Activated naive CD4-positive, alpha-beta T cell treated with anti-CD3 and anti-CD28 coated beads for 36 hours (primary cell): ENCODE data around the gene KLHDC9. TPM values are rescaled to one million over a fixed set of nuclear protein-coding genes. Genes with fewer than 3 reads are reported as not detected.
A peak's percentile ranks its signal among the peaks of the same experiment; 100 is the strongest.
"Not testable (repeated sequence)": the region's sequence is repeated elsewhere in the genome, so short reads cannot be mapped to it uniquely, and the experiment has no call there.

Source experiments
- CTCF ChIA-PET: fragments of 350-600 bp; sonication (Branson Sonifier 250); formaldehyde crosslinking; loops from one replicate; lab custom pipeline; 2021; ENCODE audit warnings: antibody characterized with exemption; lab: Charles Lee
- DNase-seq: peaks from one replicate; pipeline ENCODE4 v3.0.0-alpha.2; 2020
- H3K27ac Mint-ChIP-seq: one replicate; pipeline ENCODE4 v1.8.0; 2021; ENCODE audit warnings: mild to moderate bottlenecking, mixed read lengths
- H3K27me3 Mint-ChIP-seq: one replicate; pipeline ENCODE4 v1.8.0; 2021; ENCODE audit warnings: low read depth, mixed read lengths
- H3K36me3 Mint-ChIP-seq: one replicate; pipeline ENCODE4 v1.8.0; 2021; ENCODE audit warnings: low read depth, mixed read lengths
- H3K4me1 Mint-ChIP-seq: one replicate; pipeline ENCODE4 v1.8.0; 2021; ENCODE audit warnings: low read depth, mixed read lengths
- H3K4me3 Mint-ChIP-seq: one replicate; pipeline ENCODE4 v1.8.0; 2021; ENCODE audit warnings: mild to moderate bottlenecking, moderate library complexity, mixed read lengths
- H3K9me3 Mint-ChIP-seq: one replicate; pipeline ENCODE4 v1.8.0; 2021; ENCODE audit warnings: mixed read lengths
- intact Hi-C: fragments of 100-400 bp; cut with micrococcal nuclease; formaldehyde crosslinking; loops from one replicate; pipeline ENCODE4 v1.15.1; 2023
- total RNA-seq, 2 experiments: library from RNA; stranded (reverse); gene quantifications; one replicate each; pipeline ENCODE4 v1.2.3, GENCODE V29; 2021

Gene KLHDC9
- under 1 TPM; 0.33 to 0.57 TPM for total RNA-seq

DNA sequence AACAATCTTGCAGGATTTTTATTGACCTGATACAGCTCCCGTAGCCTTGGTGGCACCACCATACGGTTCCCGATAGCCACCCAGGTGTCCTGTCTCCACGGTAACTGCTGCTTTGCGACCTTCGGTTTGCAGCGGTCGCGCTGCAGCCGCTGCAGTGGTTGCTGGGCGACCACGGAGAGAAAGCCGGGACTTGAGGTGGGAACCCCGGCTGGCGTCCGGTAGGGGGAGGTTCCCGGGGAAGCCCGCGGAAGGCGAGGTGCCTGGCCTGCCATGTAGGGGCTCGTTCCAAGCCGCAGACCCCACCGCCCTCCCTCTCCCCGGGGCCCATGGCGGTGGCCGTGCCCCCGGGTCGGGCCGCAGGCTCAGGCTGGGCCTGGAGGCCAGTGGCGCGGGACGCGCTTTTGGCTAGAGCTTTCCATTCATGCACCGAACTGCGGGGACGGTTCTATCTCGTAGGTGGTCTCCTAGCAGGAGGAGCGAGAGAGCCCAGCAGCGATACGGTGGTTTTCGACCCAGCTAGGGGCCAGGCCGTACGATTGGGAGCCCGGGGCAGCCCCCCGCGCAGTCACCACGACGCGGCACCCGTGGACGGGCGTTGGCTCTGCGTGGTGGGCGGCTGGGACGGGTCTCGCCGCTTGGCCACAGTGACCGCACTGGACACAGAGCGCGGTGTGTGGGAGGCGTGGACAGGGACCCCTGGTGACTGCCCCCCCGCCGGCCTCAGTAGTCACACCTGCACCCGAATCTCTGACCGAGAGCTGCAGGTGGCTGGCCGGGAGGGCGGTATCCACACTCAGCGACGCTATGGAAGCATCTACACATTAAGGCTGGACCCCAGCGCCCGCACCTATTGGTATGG, at the start of gene KLHDC9:
Gene KLHDC9 (plus strand): TSS at position 152 of the 859 bp plus-strand sequence. CDS start 175 bp downstream, at position 327.
- intact Hi-C loops = loop anchor here (1.0 to 5.0 kb wide), 4 partner anchors 36 to 371 kb away; partner anchors contain the start of gene TSTD1
- CTCF ChIA-PET = interaction anchor here (0.6 to 10.0 kb wide), 24 partner anchors 10 to 375 kb away, joined by 3 to 221 read pairs (median 6); partner anchors contain the start of genes ARHGAP30, F11R, NECTIN4 and TOMM40L
- peak within 1 kb of the TSS; percentile 54 for H3K27ac Mint-ChIP-seq
- peaks cover 18% of the 10 kb centered on the region for H3K36me3 Mint-ChIP-seq
- H3K9me3 Mint-ChIP-seq = no peaks in the 10 kb centered on the region
- H3K4me1 Mint-ChIP-seq = peaks cover 39% of the 10 kb centered on the region
- no peaks in the 10 kb centered on the region for H3K27me3 Mint-ChIP-seq
- peak; percentile 78 for DNase-seq
- H3K4me3 Mint-ChIP-seq = peak within 1 kb of the TSS; percentile 70

DNA sequence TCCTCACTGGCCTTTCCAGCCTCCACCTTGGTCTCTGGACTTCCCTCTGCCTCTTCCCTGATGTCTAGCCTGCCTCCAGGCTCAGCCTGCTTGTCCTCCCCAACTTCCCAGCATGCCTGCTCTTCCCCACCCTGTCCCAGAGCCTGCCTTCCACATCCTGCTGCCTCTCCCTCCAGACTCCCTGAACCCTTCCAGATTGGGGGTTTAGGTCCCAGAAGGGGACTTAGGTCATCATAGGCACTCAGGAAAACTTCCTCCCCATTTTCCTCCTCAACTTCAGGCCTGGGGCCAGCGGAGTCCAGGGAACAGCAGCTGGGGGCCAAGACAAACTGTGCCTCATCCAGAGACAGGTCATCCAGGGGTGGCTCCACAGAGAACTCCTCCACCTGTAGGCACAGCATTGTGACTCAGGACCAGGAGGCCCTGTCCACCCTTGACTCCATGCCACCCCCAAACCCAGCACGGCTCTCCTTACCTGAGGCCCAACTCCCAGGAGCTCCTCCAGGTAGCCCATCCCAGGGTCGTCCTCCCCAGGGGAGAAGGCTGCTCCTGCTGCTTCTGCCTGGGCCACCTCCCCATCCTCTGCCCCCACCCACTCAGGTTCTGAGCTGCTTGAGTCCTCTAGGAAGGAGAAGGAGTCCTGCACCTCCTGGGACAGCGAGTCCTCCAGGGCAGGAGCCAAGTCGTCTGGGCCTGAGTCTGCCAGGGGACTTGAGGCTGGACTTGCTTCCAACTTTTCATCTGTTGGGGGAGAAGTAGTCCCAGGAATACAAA, 49.0 kb upstream of the KLHDC9 start:
- H3K9me3 Mint-ChIP-seq = no peaks in the 10 kb centered on the region
- H3K36me3 Mint-ChIP-seq = peaks cover 43% of the 10 kb centered on the region
- H3K27ac Mint-ChIP-seq = peak overlapping the region; percentile 19
- peaks cover 16% of the 10 kb centered on the region for H3K4me1 Mint-ChIP-seq
- CTCF ChIA-PET = no interaction called here
- intact Hi-C loops = no loop called here
- H3K27me3 Mint-ChIP-seq = no peaks in the 10 kb centered on the region
- H3K4me3 Mint-ChIP-seq = no peak overlapping the region
- no peak for DNase-seq

DNA sequence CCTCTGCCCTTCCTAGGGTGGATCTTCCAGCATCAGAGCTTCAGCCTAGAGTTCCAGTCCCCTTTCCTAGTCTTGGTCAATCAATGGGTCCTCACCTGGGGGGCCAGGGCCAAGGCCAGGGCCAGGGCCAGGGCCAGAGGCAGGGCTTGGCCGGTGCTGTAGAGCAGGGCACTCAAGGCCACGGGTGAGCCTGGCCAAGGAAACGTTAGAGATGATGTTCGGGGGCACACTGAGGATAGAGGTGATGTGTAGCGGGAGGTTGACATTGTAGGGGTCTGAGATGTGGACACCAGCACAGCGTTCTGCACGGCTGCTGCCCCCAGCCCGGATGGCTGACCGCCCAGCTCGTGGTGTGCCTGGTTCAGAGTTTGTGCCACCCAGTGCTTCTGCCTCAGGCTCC, 46.9 kb upstream of the KLHDC9 start:
- Mint-ChIP-seq H3K27me3 (no peaks in the 10 kb centered on the region), H3K4me3 (no peak overlapping the region), H3K4me1 (peaks cover 11% of the 10 kb centered on the region), H3K36me3 (peaks cover 48% of the 10 kb centered on the region), H3K9me3 (no peaks in the 10 kb centered on the region), H3K27ac (no peak overlapping the region)
- CTCF ChIA-PET = interaction anchor here (1.2 kb wide), 1 partner anchor 8 kb away, joined by 3 read pairs; no protein-coding TSS in a partner anchor
- no peak for DNase-seq
- intact Hi-C loops = no loop called here

DNA sequence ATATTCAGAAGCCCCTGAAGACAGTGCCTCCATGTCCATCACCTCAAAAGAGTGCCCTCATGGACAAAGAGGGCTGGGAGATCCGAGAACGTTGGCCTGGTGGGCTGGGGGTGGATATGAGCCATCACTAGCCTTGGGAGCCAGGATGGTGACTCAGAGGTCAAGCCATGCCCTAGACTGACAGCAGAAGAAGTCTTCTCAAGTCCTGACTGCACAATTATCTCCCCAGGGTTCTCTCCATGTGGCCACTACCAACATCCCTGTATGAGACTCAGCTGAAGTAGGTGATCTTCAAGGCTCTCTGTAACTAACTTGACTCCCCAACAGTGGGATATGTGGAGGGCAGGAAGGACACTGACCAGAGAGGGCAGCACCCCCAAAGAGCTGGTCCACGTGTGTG, 45.3 kb upstream of the KLHDC9 start:
- DNase-seq = no peak
- CTCF ChIA-PET = no interaction called here
- Mint-ChIP-seq H3K27me3 (no peaks in the 10 kb centered on the region), H3K36me3 (peaks cover 56% of the 10 kb centered on the region), H3K9me3 (no peaks in the 10 kb centered on the region), H3K4me3 (no peak overlapping the region), H3K4me1 (peaks cover 11% of the 10 kb centered on the region), H3K27ac (no peak overlapping the region)
- intact Hi-C loops = no loop called here

DNA sequence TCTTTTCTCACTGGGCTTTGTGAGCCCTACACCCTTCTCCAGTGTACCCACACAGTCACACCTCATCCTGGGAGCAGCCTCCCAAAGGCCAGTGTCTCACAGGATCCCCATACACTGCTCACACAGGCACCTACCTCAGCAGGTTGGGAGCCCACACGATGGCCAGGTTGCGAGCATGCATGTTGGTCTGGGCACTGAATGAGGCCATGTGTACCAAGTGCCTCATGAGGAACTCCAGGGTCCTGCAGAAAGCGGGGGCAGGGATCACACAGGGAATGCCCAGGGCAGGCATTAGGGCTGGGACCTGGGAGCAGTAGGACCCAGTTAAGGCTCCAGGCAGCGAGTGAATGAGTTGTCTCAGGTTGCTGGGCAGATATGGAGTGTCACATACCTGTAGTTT, 43.9 kb upstream of the KLHDC9 start:
- Mint-ChIP-seq H3K4me1 (peaks cover 9% of the 10 kb centered on the region), H3K36me3 (peaks cover 48% of the 10 kb centered on the region), H3K27ac (no peak overlapping the region), H3K9me3 (no peaks in the 10 kb centered on the region), H3K27me3 (no peaks in the 10 kb centered on the region), H3K4me3 (no peak overlapping the region)
- intact Hi-C loops = no loop called here
- no peak for DNase-seq
- CTCF ChIA-PET = interaction anchor here (0.7 to 1.4 kb wide), 5 partner anchors 14 to 56 kb away, joined by 3 to 8 read pairs (median 4); partner anchors contain the start of gene ARHGAP30

DNA sequence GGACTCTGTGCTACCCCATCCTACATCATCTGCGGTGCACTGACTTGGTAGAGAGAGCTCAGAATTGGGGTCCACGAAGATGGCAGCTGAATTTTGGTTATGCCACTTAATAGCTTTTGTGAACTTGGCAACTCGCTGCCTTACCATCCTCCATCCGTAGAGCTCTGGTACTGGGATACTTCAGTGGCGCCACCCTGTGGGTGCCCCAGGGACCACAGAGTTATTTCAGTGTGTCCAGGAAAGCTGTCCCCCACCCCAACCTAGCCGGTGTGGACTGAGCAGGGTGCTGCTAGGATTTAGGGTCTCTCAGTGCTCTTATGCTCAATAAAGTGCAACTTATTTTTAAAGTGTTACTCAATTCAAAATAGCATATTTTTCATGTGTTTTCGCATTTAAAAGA, 43.4 kb upstream of the KLHDC9 start:
- DNase-seq = no peak
- H3K27me3 Mint-ChIP-seq = no peaks in the 10 kb centered on the region
- H3K4me1 Mint-ChIP-seq = peaks cover 15% of the 10 kb centered on the region
- H3K36me3 Mint-ChIP-seq = peaks cover 49% of the 10 kb centered on the region
- H3K9me3 Mint-ChIP-seq = no peaks in the 10 kb centered on the region
- H3K4me3 Mint-ChIP-seq = no peak overlapping the region
- H3K27ac Mint-ChIP-seq = no peak overlapping the region
- CTCF ChIA-PET = interaction anchor here (0.7 to 1.4 kb wide), 6 partner anchors 10 to 57 kb away, joined by 3 to 8 read pairs (median 4); partner anchors contain the start of gene ARHGAP30
- intact Hi-C loops = no loop called here

GRCh38 chr1:161059293-161059692, 38.9 kb upstream of the KLHDC9 start:
- H3K9me3 Mint-ChIP-seq = no peaks in the 10 kb centered on the region
- no peaks in the 10 kb centered on the region for H3K27me3 Mint-ChIP-seq
- peaks cover 46% of the 10 kb centered on the region for H3K36me3 Mint-ChIP-seq
- peaks cover 53% of the 10 kb centered on the region for H3K4me1 Mint-ChIP-seq
- no peak overlapping the region for H3K4me3 Mint-ChIP-seq
- intact Hi-C loops = no loop called here
- H3K27ac Mint-ChIP-seq = peak overlapping the region; percentile 87
- DNase-seq = no peak
- CTCF ChIA-PET = interaction anchor here (1.0 to 3.1 kb wide), 8 partner anchors 8 to 62 kb away, joined by 3 to 17 read pairs (median 10); partner anchors contain the start of genes ARHGAP30, TSTD1 and USF1

- Mint-ChIP-seq H3K4me1 (peaks cover 68% of the 10 kb centered on the region), H3K36me3 (peaks cover 44% of the 10 kb centered on the region), H3K27ac (peak overlapping the region; percentile 36), H3K4me3 (no peak overlapping the region), H3K9me3 (no peaks in the 10 kb centered on the region), H3K27me3 (no peaks in the 10 kb centered on the region)
- DNase-seq = no peak
- CTCF ChIA-PET = interaction anchor here (1.2 to 3.1 kb wide), 4 partner anchors 10 to 71 kb away, joined by 5 to 17 read pairs (median 10); partner anchors contain the start of gene USF1
- intact Hi-C loops = loop anchor here (5.0 kb wide), 1 partner anchor 36 kb away; the partner anchor contains the start of gene KLHDC9
Observed at GRCh38 chr1:161061419-161061818, 36.7 kb upstream of the KLHDC9 start.

DNA sequence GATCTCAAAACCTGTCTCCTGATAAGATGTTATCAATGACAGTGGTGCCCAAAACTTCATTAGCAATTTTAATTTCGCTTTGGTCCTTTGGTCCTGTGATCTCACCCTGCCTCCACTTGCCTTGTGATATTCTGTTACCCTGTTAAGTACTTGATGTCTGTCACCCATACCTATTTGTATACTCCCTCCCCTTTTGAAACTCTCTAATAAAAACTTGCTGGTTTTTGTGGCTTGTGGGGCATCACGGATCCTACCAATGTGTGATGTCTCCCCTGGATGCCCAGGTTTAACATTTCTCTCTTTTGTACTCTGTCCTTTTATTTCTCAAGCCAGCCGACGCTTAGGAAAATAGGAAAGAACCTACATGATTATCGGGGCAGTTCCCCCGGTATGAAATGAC, 34.2 kb upstream of the KLHDC9 start:
- CTCF ChIA-PET = interaction anchor here (2.1 kb wide), 1 partner anchor 22 kb away, joined by 9 read pairs; no protein-coding TSS in a partner anchor
- DNase-seq, H3K9me3 Mint-ChIP-seq, H3K27me3 Mint-ChIP-seq, H3K4me3 Mint-ChIP-seq: not testable (repeated sequence)
- intact Hi-C loops = loop anchor here (5.0 kb wide), 1 partner anchor 33 kb away; the partner anchor contains the start of gene KLHDC9
- Mint-ChIP-seq H3K36me3 (peaks cover 43% of the 10 kb centered on the region), H3K27ac (peak overlapping the region; percentile 73), H3K4me1 (peaks cover 74% of the 10 kb centered on the region)

DNA sequence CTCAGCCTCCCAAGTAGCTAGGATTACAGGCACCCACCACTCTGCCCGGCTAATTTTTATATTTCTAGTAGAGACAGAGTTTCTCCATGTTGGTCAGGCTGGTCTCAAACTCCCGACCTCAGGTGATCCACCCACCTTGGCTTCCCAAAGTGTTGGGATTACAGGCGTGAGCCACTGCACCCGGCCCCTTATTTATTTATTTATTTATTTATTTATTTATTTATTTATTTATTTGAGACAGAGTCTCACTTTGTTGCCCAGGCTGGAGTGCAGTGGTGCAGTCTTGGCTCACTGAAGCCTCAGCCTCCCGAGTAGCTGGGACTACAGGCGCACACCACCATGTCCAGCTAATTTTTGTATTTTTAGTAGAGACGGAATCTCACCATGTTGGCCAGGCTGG, 32.5 kb upstream of the KLHDC9 start:
- CTCF ChIA-PET = interaction anchor here (0.6 to 2.1 kb wide), 5 partner anchors 19 to 343 kb away, joined by 3 to 9 read pairs (median 4); no protein-coding TSS in a partner anchor
- DNase-seq, H3K9me3 Mint-ChIP-seq, H3K27me3 Mint-ChIP-seq, H3K27ac Mint-ChIP-seq, H3K4me3 Mint-ChIP-seq: not testable (repeated sequence)
- Mint-ChIP-seq H3K4me1 (peaks cover 68% of the 10 kb centered on the region), H3K36me3 (peaks cover 34% of the 10 kb centered on the region)
- intact Hi-C loops = loop anchor here (5.0 kb wide), 1 partner anchor 322 kb away; no protein-coding TSS in a partner anchor

DNA sequence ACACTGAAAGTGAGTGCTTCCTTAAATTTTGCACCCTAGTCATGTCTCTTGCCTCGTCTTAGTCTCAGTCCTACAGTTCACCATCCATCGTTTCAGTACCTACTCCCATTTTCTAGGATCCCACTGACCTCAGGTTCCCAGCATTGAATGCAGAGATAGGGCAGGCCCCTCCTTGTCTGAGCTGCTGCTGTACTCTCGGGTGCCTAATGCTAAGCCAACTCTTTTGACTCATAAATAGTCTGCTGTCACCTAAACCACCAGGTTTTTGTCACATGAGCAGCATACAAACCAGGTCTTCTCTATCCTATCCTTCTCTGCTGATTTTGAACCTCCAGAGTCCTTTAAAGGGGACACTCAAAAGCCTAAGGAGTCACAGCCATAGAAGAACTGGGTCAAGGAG, 31.5 kb upstream of the KLHDC9 start:
- Mint-ChIP-seq H3K4me3 (peak overlapping the region; percentile 95), H3K27ac (peak overlapping the region; percentile 97), H3K27me3 (no peaks in the 10 kb centered on the region), H3K9me3 (peaks cover 1% of the 10 kb centered on the region), H3K36me3 (peaks cover 28% of the 10 kb centered on the region), H3K4me1 (peaks cover 68% of the 10 kb centered on the region)
- DNase-seq = peak; percentile 72
- CTCF ChIA-PET = interaction anchor here (0.8 to 8.9 kb wide), 3 partner anchors 24 to 344 kb away, joined by 3 to 221 read pairs (median 3); partner anchors contain the start of gene KLHDC9
- intact Hi-C loops = loop anchor here (5.0 kb wide), 1 partner anchor 321 kb away; no protein-coding TSS in a partner anchor
